ENCODE results near the gene ARID3C.

DNA sequence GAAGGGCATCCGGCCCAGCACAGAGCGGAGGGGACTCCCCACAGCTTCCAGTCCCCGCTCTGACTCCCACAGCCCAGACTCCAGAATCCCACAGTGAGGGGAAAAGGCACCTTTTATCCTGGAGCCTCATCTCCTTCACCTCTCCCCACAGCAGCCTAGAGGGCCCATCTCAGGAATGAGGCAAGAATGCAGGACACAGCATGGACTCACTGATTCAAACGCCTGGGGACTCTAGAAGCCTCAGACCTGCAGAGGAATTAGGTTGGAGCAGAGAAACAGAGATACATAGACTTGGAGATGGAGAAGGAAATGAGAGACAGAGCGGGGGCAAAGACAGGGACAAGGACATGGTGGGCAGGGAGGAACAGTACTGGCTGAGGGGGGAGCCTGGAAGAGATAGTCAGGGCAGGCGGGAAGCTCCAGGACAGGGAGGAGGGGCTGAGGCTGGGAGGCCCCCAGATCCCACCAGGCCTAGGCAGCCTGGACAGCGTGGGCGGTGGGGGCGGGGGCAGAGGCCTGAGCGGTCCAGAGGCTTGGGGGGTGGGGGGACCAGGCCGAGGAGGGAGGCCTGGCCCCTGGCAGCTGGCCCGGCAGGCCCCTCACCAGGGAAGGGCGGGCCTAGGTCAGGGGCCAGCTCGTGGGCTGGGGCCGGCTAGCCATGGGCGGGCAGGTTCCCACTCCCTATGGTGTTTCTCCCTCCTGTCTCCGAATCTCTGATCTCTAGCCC lies 55.1 kb downstream of the ARID3C start:
- no peak for TF ChIP-seq POLR2A (IDR thresholded peaks at IDR 0.05)
- TF ChIP-seq, protein P1, sequence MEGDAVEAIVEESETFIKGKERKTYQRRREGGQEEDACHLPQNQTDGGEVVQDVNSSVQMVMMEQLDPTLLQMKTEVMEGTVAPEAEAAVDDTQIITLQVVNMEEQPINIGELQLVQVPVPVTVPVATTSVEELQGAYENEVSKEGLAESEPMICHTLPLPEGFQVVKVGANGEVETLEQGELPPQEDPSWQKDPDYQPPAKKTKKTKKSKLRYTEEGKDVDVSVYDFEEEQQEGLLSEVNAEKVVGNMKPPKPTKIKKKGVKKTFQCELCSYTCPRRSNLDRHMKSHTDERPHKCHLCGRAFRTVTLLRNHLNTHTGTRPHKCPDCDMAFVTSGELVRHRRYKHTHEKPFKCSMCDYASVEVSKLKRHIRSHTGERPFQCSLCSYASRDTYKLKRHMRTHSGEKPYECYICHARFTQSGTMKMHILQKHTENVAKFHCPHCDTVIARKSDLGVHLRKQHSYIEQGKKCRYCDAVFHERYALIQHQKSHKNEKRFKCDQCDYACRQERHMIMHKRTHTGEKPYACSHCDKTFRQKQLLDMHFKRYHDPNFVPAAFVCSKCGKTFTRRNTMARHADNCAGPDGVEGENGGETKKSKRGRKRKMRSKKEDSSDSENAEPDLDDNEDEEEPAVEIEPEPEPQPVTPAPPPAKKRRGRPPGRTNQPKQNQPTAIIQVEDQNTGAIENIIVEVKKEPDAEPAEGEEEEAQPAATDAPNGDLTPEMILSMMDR (IDR thresholded peaks at IDR 0.05), result no peak
- TF ChIP-seq EP300 (IDR thresholded peaks at IDR 0.05), result no peak
- TF ChIP-seq POLR2AphosphoS5 (IDR thresholded peaks at IDR 0.05), result no peak
